ENCODE results near the gene FRMD4A.
A peak's percentile ranks its signal among the peaks of the same experiment; 100 is the strongest.
"Not testable (repeated sequence)": the region's sequence is repeated elsewhere in the genome, so short reads cannot be mapped to it uniquely, and the experiment has no call there.

Gene FRMD4A

DNA sequence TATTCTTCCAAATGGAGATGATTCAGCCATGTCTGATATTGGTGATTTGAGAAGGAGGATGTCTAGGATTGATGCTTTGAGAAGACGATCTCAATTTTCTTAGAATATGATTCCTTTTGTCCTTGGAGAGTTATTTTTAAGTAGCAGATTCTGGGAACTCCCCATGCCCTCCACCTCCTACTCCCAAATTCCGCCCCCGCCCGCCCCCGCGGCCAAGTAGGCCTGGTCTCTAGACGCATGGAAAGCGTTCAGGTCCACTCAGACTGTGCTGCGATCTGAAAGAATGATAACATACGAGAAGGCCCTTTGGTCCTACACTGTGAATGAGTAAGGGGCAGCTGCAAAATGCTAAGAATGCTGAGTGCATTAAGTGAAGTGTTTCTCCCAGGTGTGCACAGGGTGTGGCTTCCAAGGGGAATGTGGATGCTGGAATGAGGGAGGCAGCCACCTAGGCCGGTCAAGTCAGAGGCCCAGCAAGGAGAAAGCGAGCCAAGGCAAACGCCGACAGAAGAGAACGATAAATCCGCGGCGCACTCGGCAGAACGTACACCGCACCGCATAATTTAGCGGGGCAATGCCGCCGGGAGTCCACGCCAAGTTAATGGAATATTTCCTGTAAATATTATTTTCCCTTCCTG is 601.7 kb downstream of the FRMD4A start:
- DNase-seq = no peak

GRCh38 chr10:13725594-13725993 is 605.1 kb downstream of the FRMD4A start:
- no peak for DNase-seq

GRCh38 chr10:13724484-13724883 is 606.2 kb downstream of the FRMD4A start:
- no peak for DNase-seq

DNA sequence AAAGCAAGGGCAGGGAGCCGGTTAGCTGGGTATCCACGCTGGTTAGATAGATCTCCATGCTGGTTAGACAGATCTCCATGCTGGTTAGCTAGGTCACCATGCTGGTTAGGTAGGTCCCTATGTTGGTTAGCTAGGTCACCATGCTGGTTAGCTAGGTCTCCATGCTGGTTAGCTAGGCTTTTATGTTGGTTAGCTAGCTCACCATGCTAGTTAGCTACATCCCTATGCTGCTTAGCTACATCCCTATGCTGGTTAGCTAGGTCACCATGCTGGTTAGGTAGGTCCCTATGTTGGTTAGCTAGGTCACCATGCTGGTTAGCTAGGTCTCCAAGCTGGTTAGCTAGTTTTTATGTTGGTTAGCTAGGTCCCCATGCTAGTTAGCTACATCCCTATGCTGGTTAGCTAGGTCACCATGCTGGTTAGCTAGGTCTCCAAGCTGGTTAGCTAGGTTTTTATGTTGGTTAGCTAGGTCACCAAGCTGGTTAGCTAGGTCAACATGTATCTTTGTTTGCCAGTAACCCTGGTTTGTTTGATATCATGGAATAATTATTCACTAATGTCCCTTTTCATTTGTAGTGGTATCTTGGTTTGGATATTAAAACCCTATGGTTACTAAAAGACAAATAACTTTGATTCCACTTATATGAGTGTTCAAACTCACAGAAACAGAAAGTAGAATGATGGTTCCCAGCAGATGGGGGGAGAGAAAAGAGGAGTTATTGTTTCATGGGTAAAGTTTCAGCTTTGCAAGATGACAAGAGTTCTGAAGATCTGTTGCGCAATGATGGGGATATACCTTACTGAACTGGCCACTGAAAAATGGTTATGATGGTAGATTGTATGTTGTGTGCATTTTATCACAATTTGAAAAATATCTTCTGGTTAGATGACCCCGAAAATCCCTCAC is 607.7 kb downstream of the FRMD4A start:
- DNase-seq = no peak

- no peak for DNase-seq
Observed at GRCh38 chr10:13721486-13721885, 609.2 kb downstream of the FRMD4A start.

- no peak for DNase-seq
Observed at GRCh38 chr10:13720699-13721098, 610.0 kb downstream of the FRMD4A start.

DNA sequence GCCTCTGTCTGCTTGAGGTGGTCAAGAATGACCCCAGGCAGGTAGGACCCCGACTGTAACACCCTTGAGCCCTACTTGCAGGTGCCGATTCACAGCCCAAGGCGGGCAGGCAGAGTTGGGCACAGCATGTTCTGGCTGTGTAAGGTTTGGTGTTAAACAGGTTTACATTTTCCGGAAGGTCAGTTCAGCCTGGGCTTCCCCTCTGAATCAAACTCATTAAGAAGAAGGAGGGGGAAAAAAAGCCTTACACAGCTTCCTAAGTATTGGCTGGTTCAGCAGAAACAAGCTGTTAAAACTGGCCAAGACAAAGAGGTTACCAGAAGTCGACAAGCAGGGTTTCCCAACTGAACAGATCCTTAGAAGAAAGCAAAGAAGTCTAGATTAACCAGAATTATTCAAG is 611.3 kb downstream of the FRMD4A start:
- DNase-seq = no peak

DNA sequence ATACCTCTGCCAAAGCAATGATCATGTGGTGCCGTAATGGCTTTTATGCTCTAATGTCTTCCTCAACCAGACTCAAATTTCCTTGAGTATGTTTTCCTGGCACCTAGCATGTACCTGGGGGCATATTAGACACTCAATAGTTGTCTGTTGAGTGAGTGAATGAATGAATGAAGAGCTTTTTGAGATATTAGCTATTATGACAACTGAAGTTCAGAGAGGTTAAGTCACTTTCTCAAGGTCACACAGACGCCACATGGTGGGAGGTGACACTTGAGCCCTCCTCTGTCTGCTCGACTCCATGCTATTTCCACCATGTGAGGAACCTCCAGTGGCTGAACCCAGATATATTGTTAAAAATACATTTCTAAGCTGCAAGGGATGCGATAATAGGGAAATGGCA is 611.9 kb downstream of the FRMD4A start:
- DNase-seq = no peak

GRCh38 chr10:13717936-13718772 is 612.6 kb downstream of the FRMD4A start:
- peak; percentile 28 to 34 for DNase-seq

GRCh38 chr10:13717571-13717935 is 613.2 kb downstream of the FRMD4A start:
- no peak for DNase-seq

- no peak for DNase-seq
Observed at GRCh38 chr10:13716081-13717071, 614.3 kb downstream of the FRMD4A start.

DNA sequence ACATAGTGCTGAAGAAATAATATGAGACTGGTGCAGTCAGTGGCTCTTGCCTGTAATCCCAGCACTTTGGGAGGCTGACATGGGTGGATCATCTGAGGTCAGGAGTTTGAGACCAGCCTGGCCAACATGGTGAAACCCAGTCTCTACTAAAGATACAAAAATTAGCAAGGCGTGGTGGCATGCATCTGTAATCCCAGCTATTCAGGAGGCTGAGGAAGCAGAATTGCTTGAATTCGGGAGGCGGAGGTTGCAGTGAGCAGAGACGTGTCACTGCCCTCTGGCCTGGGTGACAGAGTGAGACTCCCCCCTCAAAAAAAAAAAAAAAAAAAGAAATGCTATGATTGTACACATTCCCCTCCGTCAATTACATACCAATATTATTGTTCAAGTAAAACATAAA is 615.1 kb downstream of the FRMD4A start:
- DNase-seq = not testable (repeated sequence)

GRCh38 chr10:13715100-13715499 is 615.6 kb downstream of the FRMD4A start:
- DNase-seq = no peak

- peak in 1 of 2 donors; percentile 63 for DNase-seq
Observed at GRCh38 chr10:13712837-13713581, 617.7 kb downstream of the FRMD4A start.

DNA sequence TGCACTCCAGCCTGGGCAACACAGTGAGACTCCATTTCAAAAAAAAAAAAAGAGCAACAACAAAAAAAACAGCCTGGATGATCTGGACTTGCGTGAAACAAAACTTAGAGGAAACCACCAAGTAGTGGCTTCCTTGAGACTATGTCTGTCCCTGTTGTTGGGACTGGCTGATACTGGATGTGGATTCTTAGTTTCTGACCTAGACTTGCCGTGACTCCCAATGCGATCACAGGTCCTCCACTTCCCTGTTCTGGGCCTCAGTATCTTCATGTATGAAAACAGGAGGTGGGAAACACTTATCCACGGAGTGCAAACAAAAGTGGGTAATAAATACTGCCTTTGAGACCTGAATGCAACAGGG is 618.3 kb downstream of the FRMD4A start:
- DNase-seq = no peak

GRCh38 chr10:13711291-13711690 is 619.4 kb downstream of the FRMD4A start:
- no peak for DNase-seq

GRCh38 chr10:13709931-13710650 is 620.6 kb downstream of the FRMD4A start:
- no peak for DNase-seq

DNA sequence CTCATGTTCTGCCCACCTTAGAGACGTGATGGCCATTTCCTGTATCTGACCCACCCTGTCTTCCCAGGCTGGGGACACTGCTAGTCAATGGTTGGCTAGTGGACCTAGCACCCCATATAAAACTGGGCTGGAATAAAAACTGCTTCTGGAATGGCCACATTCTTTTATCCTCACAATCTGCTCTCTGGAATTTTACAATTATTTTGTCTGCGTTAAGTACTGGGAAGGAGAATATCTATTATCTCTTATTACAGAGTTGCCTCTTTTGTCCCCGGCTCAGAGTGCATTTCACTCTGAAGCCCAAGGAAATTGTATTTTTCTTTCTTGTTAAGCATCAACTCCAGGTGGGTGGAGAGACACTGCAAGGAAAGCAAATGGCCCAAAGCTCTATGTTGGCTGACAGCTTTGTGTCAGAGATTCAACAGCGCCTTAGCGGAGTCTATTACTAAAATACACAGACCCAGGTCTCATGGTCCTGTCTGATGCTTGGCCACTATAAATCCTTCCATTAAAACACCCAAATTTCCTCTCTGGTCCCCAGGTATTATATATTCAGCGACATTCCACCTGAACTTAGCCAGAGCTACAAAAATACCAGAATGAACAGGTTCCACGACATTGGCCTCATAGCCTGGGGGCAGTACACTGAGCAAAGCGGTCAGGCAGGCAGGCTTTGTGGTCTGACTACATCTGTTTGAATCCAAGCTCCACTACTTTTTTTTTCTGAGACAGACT is 622.3 kb downstream of the FRMD4A start:
- no peak for DNase-seq

GRCh38 chr10:13707156-13707881 is 623.4 kb downstream of the FRMD4A start:
- no peak for DNase-seq
